ENCODE measurements around the gene SRGN. TPM values are rescaled to one million over a fixed set of nuclear protein-coding genes. Genes with fewer than 3 reads are reported as not detected.

SRGN gene
- total and polyA plus RNA-seq, 2 of the 13 experiments (the other 11 are each of a cell fraction or from before 2014, with no cell fraction given): 0.09 TPM; not detected in 1

- TF ChIP-seq ZNF674 (CRISPR knock-in tag; IDR thresholded peaks at IDR 0.05; ENCODE audit: low read depth): no peak
- no peak for TF ChIP-seq NCOA1 (CRISPR knock-in tag; IDR thresholded peaks at IDR 0.05)
- no peak for TF ChIP-seq PRPF4 (IDR thresholded peaks at IDR 0.05; ENCODE audit: low read depth, low read length, poor library complexity, severe bottlenecking)
- TF ChIP-seq NFE2L1 (CRISPR knock-in tag; IDR thresholded peaks at IDR 0.05; ENCODE audit: borderline replicate concordance): no peak
- TF ChIP-seq RAD21 (CRISPR knock-in tag; IDR thresholded peaks at IDR 0.05): peak; percentile 55; the same call in 1 of the 2 replicates
- peak; percentile 55; the same call in 1 of the 2 replicates for TF ChIP-seq ZNF556 (CRISPR knock-in tag; IDR thresholded peaks at IDR 0.05; ENCODE audit: borderline replicate concordance)
- TF ChIP-seq SP5 (CRISPR knock-in tag; IDR thresholded peaks at IDR 0.05; ENCODE audit: borderline replicate concordance, low read depth): peak; percentile 89
- no peak for TF ChIP-seq LBX2 (CRISPR knock-in tag; IDR thresholded peaks at IDR 0.05; ENCODE audit: borderline replicate concordance)
- TF ChIP-seq ZBTB14 (CRISPR knock-in tag; IDR thresholded peaks at IDR 0.05): no peak
- no peak for TF ChIP-seq ELF4 (CRISPR knock-in tag; IDR thresholded peaks at IDR 0.05; ENCODE audit: borderline replicate concordance)
- TF ChIP-seq, protein P1, sequence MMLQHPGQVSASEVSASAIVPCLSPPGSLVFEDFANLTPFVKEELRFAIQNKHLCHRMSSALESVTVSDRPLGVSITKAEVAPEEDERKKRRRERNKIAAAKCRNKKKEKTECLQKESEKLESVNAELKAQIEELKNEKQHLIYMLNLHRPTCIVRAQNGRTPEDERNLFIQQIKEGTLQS (CRISPR knock-in tag; IDR thresholded peaks at IDR 0.05): no peak
- peak; percentile 27 for TF ChIP-seq GATAD2A (CRISPR knock-in tag; IDR thresholded peaks at IDR 0.05)
- no peak for TF ChIP-seq ZFP1 (CRISPR knock-in tag; IDR thresholded peaks at IDR 0.05)
- no peak for TF ChIP-seq ADNP (CRISPR knock-in tag; IDR thresholded peaks at IDR 0.05)
- TF ChIP-seq PHF20 (CRISPR knock-in tag; IDR thresholded peaks at IDR 0.05): peak; percentile 64
- TF ChIP-seq MLLT10 (CRISPR knock-in tag; IDR thresholded peaks at IDR 0.05): no peak
- TF ChIP-seq ATRX (CRISPR knock-in tag; IDR thresholded peaks at IDR 0.05; ENCODE audit: borderline replicate concordance): no peak
- no peak; the same call in 1 of the 2 replicates for TF ChIP-seq ZNF782 (CRISPR knock-in tag; IDR thresholded peaks at IDR 0.05; ENCODE audit: borderline replicate concordance)
- TF ChIP-seq FUBP1 (CRISPR knock-in tag; IDR thresholded peaks at IDR 0.05; ENCODE audit: borderline replicate concordance): no peak
- no peak for TF ChIP-seq TAF15 (IDR thresholded peaks at IDR 0.05; ENCODE audit: low read depth, low read length, poor library complexity, severe bottlenecking)
- no peak for TF ChIP-seq RBM39 (IDR thresholded peaks at IDR 0.05; ENCODE audit: low read depth, low read length, poor library complexity, severe bottlenecking)
- peak; percentile 29 for TF ChIP-seq TBL1XR1 (IDR thresholded peaks at IDR 0.05; ENCODE audit: borderline replicate concordance, low read length, partially characterized antibody)
- peak; percentile 32 for TF ChIP-seq ZNF883 (CRISPR knock-in tag; IDR thresholded peaks at IDR 0.05; ENCODE audit: not compliant biosample characterization)
Observed at GRCh38 chr10:69123747-69124562, 36.1 kb downstream of the SRGN start, which contains the start of gene VPS26A (continued).
